NCI-H510A treated with DMSO at 0.1 percent for 48 hours (cell line): ENCODE data around the gene ATPAF2.

Experiments used
- DNase-seq: peaks from one replicate; lab custom pipeline; 2025; lab: John Stamatoyannopoulos, UW

ATPAF2 gene

GRCh38 chr17:18039535-18040260 is 730 bp upstream of the ATPAF2 start:
- no peak for DNase-seq

GRCh38 chr17:18038149-18038850 is 668 bp downstream of the ATPAF2 start:
- DNase-seq, result no peak

- DNase-seq, result no peak
Observed at GRCh38 chr17:18037486-18037885, 1.5 kb downstream of the ATPAF2 start.

GRCh38 chr17:18035704-18036103 is 3.3 kb downstream of the ATPAF2 start:
- DNase-seq, result no peak

GRCh38 chr17:18033442-18034099 is 5.4 kb downstream of the ATPAF2 start:
- DNase-seq, result peak; percentile 87

- no peak for DNase-seq
Observed at GRCh38 chr17:18031955-18032354, 7.0 kb downstream of the ATPAF2 start.

- DNase-seq, result no peak
Observed at GRCh38 chr17:18028952-18029540, 9.9 kb downstream of the ATPAF2 start.

GRCh38 chr17:18028114-18028951 is 10.6 kb downstream of the ATPAF2 start:
- DNase-seq, result peak; percentile 68

GRCh38 chr17:18027280-18027679 is 11.7 kb downstream of the ATPAF2 start:
- DNase-seq, result no peak

- DNase-seq, result no peak
Observed at GRCh38 chr17:18025945-18026776, 12.8 kb downstream of the ATPAF2 start.

- DNase-seq, result no peak
Observed at GRCh38 chr17:18025241-18025944, 13.6 kb downstream of the ATPAF2 start.

GRCh38 chr17:18021372-18021771 is 17.6 kb downstream of the ATPAF2 start:
- no peak for DNase-seq

GRCh38 chr17:18020971-18021370 is 18.0 kb downstream of the ATPAF2 start:
- no peak for DNase-seq

GRCh38 chr17:18019838-18020154 is 19.2 kb downstream of the ATPAF2 start:
- no peak for DNase-seq

- DNase-seq, result no peak
Observed at GRCh38 chr17:18018411-18018921, 20.5 kb downstream of the ATPAF2 start.

GRCh38 chr17:18017958-18018357 is 21.0 kb downstream of the ATPAF2 start:
- no peak for DNase-seq

GRCh38 chr17:18016426-18016825 is 22.5 kb downstream of the ATPAF2 start:
- no peak for DNase-seq

GRCh38 chr17:18015593-18015992 is 23.4 kb downstream of the ATPAF2 start:
- DNase-seq, result no peak

GRCh38 chr17:18014006-18014405 is 25.0 kb downstream of the ATPAF2 start:
- no peak for DNase-seq

- DNase-seq, result no peak
Observed at GRCh38 chr17:18011286-18011685, 27.7 kb downstream of the ATPAF2 start.
